Measurements from ENCODE around the gene TMUB1. TPM values are rescaled to one million over a fixed set of nuclear protein-coding genes. Genes with fewer than 3 reads are reported as not detected.

The TMUB1 gene
- total RNA-seq, 1 donor from 2014 or later, result 35.5 TPM

DNA sequence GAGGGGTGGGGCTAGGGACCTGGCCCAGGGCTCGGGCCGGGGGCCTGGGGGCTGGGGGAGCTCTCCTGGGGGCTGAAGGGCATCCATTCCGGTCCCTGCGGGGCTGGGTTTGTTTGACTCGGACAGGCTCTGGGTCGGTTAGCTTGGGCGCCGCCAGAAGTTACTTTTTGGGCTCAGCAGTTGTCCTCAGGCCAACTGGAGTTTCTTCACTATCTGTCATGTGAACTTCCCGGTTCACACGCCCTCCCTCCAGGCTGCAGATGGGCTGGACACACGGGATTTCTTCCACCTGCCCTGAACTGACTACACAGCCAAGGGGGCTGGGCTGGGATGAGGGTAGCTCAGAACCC lies 20.1 kb downstream of the TMUB1 start:
- intact Hi-C loops (cut with DNase I), result no loop called here

GRCh38 chr7:151062399-151063211 lies 20.7 kb downstream of the TMUB1 start:
- no peak for DNase-seq (ENCODE audit: missing footprints)
- no peak for ATAC-seq
- intact Hi-C loops (cut with DNase I), result no loop called here

More for the DNA sequence above, 20.1 kb downstream of the TMUB1 start:
- ATAC-seq, result no peak
- DNase-seq (ENCODE audit: missing footprints), result no peak

GRCh38 chr7:151062111-151062398 lies 21.2 kb downstream of the TMUB1 start:
- intact Hi-C loops (cut with DNase I), result no loop called here
- no peak for DNase-seq (ENCODE audit: missing footprints)
- no peak for ATAC-seq

DNA sequence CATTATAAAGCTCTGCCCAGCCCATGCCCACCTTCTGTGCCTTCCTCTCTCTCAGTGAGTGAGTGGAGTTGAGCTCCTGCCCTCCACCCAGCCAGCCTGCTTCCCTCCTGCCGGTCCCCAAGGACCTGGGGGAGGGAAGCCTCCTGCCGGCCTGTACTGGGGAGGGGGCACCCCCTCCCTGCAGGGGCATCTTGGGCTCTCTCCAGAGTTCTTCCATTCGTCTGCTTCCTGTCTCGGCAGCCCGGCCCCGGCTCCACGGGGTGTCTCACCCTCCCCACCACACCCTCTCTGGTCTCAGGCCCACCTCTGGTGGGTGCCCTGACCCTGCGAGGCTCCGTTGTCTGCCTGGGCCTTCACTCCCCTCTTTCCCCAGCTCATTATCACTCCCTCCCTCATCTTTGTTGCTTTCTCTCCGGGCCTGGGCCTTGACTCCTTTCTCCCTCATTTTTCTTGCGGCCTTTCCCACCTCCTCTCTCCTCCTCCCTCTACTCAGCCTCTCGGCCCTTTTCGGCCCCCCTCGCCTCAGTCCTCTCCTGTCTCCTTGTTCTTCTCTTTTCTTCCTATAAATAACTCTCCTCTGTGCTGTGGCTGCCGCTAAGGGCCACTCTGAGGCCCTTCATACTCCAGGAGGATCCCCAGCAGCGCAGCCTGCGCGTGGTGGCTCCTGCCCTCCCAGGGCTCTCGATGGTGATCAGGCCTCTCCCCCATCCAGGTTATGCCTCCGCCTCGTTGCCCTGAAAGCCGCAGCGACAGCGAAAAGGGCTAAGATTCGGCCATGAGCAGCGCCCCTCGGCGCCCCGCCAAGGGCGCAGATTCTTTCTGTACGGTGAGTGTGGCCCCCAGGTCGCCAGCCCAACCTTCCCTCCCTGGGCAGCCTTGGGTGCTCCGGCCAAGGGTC lies 21.8 kb downstream of the TMUB1 start:
- no peak for ATAC-seq
- intact Hi-C loops (cut with DNase I), result no loop called here

DNA sequence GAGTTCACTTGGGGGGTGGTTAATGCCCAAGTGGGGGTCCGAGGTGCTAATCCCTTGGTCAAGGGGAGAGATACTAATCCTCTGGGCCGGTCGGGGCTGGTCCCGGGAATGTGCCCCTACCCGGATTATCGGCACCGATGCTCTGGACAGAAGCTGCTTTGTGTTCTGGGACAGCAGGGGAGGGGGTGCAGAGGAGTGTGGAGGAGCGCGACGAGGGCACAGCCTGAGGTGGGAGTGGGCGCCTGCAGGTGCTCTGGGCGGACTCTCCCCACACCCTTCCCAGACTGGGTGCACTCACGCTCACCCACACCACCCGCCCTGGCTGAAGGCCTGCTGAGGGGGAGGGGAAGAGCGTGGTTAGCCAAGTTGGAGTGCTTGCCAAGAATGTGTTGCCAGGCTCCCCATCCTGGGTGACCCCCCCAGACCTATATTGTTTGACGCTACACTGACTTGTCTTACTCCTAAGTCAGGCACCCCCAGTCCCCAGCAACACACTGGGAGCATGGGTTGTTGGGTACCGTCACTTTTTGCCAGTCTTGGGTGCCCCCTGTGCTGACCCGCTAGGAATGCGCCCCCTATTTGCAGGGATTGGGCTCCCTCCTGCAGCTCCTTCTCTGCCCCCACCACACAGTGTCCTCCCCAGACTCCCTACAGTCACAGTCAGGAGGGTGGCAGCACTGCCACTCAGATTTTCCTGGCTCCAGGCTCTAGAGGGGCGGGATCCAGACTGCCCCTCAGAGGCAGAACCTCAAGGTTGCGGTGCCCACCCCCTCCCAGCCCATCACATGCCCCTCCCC lies 22.7 kb downstream of the TMUB1 start:
- DNase-seq (ENCODE audit: missing footprints) (no peak), ATAC-seq (no peak)
- intact Hi-C loops (cut with DNase I), result no loop called here

More for the DNA sequence above, 21.8 kb downstream of the TMUB1 start:
- no peak for DNase-seq (ENCODE audit: missing footprints)

DNA sequence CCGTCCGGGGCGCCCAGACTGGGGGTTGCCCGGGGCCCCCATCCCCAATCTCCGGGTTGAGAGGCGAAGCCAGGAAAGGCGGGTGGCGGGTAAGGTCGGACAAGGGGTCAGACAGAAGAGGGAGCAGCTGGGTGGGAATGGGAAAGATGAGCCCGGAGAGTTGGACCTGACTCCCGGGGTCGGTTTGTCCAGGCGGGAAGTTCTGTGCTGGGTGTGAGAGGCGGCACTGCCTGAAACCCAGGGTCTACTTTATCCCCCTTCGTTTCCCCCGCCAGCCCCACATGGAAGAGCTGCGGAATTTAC lies 23.2 kb downstream of the TMUB1 start:
- ATAC-seq (no peak), DNase-seq (ENCODE audit: missing footprints) (no peak)
- intact Hi-C loops (cut with DNase I), result no loop called here

- intact Hi-C loops (cut with DNase I), result loop anchor here (1.0 to 2.0 kb wide), 2 partner anchors 23 to 31 kb away; partner anchors contain the start of genes ABCB8 and TMUB1
- ATAC-seq (peak; percentile 70), DNase-seq (ENCODE audit: missing footprints) (peak; percentile 91)
Observed at GRCh38 chr7:151059367-151060112, 23.8 kb downstream of the TMUB1 start, which contains the start of gene SLC4A2. TSS of gene SLC4A2 (plus strand) at chr7:151059589. CDS start at chr7:151061988, 2,399 bp downstream.

DNA sequence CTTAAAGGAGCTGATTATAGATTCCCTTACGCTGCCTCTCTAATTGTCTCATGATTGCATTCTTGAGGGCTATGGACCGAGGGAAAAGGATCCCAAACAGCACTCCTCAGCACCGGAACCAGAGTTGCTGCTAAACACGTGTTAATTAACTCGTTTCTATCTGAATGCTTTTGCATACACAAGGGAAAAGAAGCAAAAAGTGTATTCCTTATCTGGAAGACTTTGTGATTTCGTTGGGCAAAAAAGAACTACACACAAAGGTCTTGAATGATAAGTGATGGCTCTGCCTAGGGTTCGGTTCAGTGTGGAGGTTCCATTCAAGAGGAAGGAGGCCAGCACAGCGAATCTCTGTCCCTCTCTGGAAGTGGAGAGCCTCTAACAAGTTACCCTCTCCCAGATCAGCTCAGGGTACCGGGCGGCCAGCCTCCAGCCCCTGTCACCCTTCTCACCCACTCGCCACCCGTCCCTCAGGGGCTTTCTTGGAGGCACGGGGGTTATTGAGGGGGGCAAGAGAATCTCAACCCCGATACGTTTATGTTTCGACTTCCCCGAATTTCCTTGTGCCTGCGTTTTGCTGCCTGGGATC lies 24.4 kb downstream of the TMUB1 start:
- intact Hi-C loops (cut with DNase I), result loop anchor here (1.0 to 2.0 kb wide), 2 partner anchors 24 to 31 kb away; partner anchors contain the start of genes ABCB8 and TMUB1
- no peak for DNase-seq (ENCODE audit: missing footprints)
- ATAC-seq, result no peak

DNA sequence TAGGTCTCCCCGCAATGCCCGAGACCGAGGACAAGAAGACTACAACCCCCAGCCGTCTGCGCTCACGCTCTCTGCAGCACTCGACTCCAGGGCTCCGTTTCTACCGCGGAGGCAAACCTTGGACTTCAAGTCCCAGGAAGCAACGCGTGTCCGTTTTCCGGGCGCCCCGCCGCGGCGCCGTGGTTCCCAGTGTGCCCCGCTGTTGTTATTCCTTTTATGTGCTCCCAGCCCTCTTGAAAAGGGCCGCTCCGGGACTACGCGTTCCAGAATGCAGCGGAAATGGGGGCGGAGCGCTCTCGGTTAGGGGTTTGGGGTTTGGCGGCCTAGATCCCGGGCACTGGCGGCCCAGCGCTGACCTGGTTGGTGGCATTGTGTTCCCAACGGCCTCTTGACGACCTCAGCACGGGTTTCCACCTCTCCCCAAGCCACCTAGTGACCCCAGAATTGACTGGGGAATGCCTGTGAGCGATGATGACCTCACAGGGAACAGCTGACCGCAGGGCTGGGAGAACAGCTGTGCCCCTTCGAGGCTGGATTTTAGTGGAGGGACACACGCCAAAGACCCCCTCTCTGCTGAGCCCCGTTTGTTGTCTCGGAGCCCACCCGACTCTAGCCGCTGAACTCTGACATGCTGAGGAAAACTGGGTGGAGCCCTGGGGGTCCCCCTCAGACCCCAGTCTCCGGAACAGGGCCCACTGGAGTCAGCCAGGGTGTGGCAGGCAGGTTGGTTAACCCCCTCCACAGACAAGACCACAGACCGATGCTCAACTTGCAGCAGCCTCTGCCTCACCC lies 25.1 kb downstream of the TMUB1 start:
- DNase-seq (ENCODE audit: missing footprints) (peak; percentile 99), ATAC-seq (peak; percentile 93)
- intact Hi-C loops (cut with DNase I), result loop anchor here (2.0 kb wide), 2 partner anchors 25 to 57 kb away; partner anchors contain the start of gene TMUB1

- intact Hi-C loops (cut with DNase I), result loop anchor here (2.0 kb wide), 1 partner anchor 57 kb away; no protein-coding TSS in a partner anchor
- no peak for DNase-seq (ENCODE audit: missing footprints)
- no peak for ATAC-seq
Observed at GRCh38 chr7:151057506-151057988, 25.7 kb downstream of the TMUB1 start, which contains the start of gene CDK5. TSS of gene CDK5 (minus strand) at chr7:151057897. CDS start at chr7:151057848, 49 bp downstream.

DNA sequence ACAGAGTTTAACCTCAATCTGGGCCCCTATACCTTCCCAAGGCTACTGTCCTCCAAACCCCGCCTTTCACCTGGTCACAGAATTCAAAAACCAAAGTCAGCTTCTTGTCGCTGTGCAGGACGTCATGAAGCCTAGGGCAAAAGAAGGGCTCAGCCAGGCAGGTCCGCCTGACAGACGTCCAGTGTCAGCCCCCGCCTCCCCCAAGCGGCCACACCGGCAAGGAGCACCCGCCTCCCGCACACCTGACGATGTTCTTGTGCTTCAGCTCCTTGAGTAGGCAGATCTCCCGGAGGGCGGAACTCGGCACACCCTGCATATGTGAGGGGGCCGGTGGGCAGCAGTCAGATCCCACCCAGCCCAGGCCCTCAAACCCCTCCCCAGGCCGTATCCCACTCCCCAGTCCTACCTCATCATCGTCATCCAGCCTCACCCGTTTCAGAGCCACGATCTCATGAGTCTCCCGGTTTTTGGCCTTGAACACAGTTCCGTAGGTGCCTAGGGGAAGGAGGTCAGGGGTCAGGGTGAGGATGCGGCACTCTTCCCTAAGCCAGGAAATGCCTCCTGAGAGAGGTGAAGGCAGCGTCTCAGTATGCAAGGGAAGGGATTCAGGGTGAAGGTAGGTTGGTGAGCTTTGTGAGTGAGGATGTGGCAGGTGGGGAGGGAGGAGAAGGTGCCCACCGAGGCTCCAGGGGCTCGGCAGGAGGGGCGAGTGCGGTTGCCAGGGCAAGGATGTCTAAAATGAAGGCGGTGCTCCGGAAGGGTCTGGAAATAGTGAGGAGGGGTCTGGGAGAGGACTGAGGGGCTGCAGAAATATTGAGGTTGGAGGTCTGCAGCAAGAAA lies 26.4 kb downstream of the TMUB1 start:
- DNase-seq (ENCODE audit: missing footprints) (no peak), ATAC-seq (no peak)
- intact Hi-C loops (cut with DNase I), result loop anchor here (2.0 kb wide), 1 partner anchor 58 kb away; no protein-coding TSS in a partner anchor

GRCh38 chr7:151056283-151056665 lies 27.0 kb downstream of the TMUB1 start:
- DNase-seq (ENCODE audit: missing footprints) (no peak), ATAC-seq (no peak)
- intact Hi-C loops (cut with DNase I), result loop anchor here (2.0 kb wide), 1 partner anchor 59 kb away; no protein-coding TSS in a partner anchor

DNA sequence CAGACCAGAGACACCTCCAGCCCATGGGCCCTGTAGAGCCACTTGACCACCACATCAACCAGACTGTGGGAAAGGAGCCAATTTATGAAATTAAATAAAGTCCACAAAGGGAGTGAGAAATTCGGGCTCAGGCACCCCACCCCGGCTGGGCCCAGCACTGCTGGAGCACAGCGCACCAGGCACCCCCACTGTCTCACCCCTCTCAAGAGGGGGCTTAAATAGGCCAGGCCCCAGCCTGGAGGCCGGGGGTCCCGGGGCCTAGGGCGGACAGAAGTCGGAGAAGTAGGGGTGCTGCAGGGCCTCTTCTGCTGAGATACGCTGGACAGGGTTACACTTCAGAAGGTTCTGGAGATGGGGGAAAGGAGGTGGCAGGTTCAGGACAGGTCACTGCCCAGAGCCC lies 29.5 kb downstream of the TMUB1 start:
- no peak for DNase-seq (ENCODE audit: missing footprints)
- intact Hi-C loops (cut with DNase I), result no loop called here
- ATAC-seq, result no peak

GRCh38 chr7:151053096-151053495 lies 30.2 kb downstream of the TMUB1 start:
- DNase-seq (ENCODE audit: missing footprints) (no peak), ATAC-seq (no peak)
- intact Hi-C loops (cut with DNase I), result no loop called here

- intact Hi-C loops (cut with DNase I), result no loop called here
- peak; percentile 76 for DNase-seq (ENCODE audit: missing footprints)
- ATAC-seq, result peak; percentile 56
Observed at GRCh38 chr7:151051108-151051507, 32.2 kb downstream of the TMUB1 start.

DNA sequence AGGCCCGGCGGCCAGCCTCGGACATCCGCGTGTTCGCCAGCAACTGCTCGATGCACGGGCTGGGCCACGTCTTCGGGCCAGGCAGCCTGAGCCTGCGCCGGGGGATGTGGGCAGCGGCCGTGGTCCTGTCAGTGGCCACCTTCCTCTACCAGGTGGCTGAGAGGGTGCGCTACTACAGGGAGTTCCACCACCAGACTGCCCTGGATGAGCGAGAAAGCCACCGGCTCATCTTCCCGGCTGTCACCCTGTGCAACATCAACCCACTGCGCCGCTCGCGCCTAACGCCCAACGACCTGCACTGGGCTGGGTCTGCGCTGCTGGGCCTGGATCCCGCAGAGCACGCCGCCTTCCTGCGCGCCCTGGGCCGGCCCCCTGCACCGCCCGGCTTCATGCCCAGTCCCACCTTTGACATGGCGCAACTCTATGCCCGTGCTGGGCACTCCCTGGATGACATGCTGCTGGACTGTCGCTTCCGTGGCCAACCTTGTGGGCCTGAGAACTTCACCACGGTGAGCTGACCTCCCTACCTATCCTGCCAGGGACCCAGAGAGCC lies 34.3 kb downstream of the TMUB1 start:
- intact Hi-C loops (cut with DNase I), result no loop called here
- DNase-seq (ENCODE audit: missing footprints) (peak; percentile 59), ATAC-seq (no peak)
